Prostate gland (tissue), 2 donors: ENCODE measurements around the gene FAM184A.

ENCODE experiments used
- POLR2AphosphoS5 ChIP-seq: sonication (generic); formaldehyde crosslinking; IDR thresholded peaks from one replicate; pipeline ENCODE4 v1.6.1; 2017; ENCODE audit warnings: antibody characterized with exemption
- TF ChIP-seq, protein P1 (sequence below), 4 experiments: fragments of 200-600 bp in 2 of 4; fragments of 450-650 bp in 2 of 4; sonication (generic) in 2 of 4; IDR thresholded peaks; 1 replicate in 3 of 4; 2 replicates in 1 of 4; pipeline ENCODE4 v1.5.1; 2016 to 2019; ENCODE audit warnings: antibody characterized with exemption in 4 of 4, mild to moderate bottlenecking in 2 of 4, moderate library complexity in 2 of 4

- TF ChIP-seq, protein P1, sequence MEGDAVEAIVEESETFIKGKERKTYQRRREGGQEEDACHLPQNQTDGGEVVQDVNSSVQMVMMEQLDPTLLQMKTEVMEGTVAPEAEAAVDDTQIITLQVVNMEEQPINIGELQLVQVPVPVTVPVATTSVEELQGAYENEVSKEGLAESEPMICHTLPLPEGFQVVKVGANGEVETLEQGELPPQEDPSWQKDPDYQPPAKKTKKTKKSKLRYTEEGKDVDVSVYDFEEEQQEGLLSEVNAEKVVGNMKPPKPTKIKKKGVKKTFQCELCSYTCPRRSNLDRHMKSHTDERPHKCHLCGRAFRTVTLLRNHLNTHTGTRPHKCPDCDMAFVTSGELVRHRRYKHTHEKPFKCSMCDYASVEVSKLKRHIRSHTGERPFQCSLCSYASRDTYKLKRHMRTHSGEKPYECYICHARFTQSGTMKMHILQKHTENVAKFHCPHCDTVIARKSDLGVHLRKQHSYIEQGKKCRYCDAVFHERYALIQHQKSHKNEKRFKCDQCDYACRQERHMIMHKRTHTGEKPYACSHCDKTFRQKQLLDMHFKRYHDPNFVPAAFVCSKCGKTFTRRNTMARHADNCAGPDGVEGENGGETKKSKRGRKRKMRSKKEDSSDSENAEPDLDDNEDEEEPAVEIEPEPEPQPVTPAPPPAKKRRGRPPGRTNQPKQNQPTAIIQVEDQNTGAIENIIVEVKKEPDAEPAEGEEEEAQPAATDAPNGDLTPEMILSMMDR (IDR thresholded peaks at IDR 0.05): no peak
- no peak for TF ChIP-seq POLR2AphosphoS5
These were observed 147.0 kb downstream of the FAM184A start for GRCh38 chr6:118931436-118931835.
